GM23248 (cell line): Measurements from ENCODE around the gene STK24. TPM values are rescaled to one million over a fixed set of nuclear protein-coding genes. Genes with fewer than 3 reads are reported as not detected.

Source experiments
- DNase-seq: peaks from one replicate; pipeline ENCODE4 v3.0.0-alpha.2; 2015
- H2AFZ ChIP-seq: fragments of 200-600 bp; sonication (generic); 2 replicates; pipeline ENCODE4 v1.6.1; 2016; ENCODE audit warnings: antibody characterized with exemption
- H3F3A ChIP-seq: fragments of 200-600 bp; sonication (generic); 2 replicates; pipeline ENCODE4 v1.6.1; 2016; ENCODE audit warnings: mild to moderate bottlenecking, antibody characterized with exemption, mixed run types; ENCODE audit not compliant: insufficient read depth
- H3K27ac ChIP-seq: fragments of 200-600 bp; sonication (generic); 2 replicates; pipeline ENCODE4 v1.5.1; 2016; ENCODE audit warnings: mild to moderate bottlenecking
- H3K27me3 ChIP-seq: fragments of 200-600 bp; sonication (generic); replicated peaks from 2 replicates; pipeline ENCODE4 v1.6.1; 2016; ENCODE audit warnings: mild to moderate bottlenecking; ENCODE audit not compliant: insufficient read depth
- H3K36me3 ChIP-seq: fragments of 200-600 bp; sonication (generic); 2 replicates; pipeline ENCODE4 v1.6.1; 2016; ENCODE audit warnings: low read depth, mild to moderate bottlenecking
- H3K4me1 ChIP-seq: fragments of 200-600 bp; sonication (generic); 2 replicates; pipeline ENCODE4 v1.6.1; 2016; ENCODE audit warnings: mild to moderate bottlenecking; ENCODE audit not compliant: insufficient read depth
- H3K4me2 ChIP-seq: fragments of 200-600 bp; sonication (generic); one replicate; pipeline ENCODE4 v1.6.1; 2016; ENCODE audit warnings: mild to moderate bottlenecking; ENCODE audit not compliant: unreplicated experiment
- H3K4me3 ChIP-seq: fragments of 200-600 bp; sonication (generic); 2 replicates; pipeline ENCODE4 v1.5.1; 2016; ENCODE audit warnings: mild to moderate bottlenecking
- H3K79me2 ChIP-seq: fragments of 200-600 bp; sonication (generic); 2 replicates; pipeline ENCODE4 v1.6.1; 2016; ENCODE audit warnings: mild to moderate bottlenecking; ENCODE audit not compliant: insufficient read depth
- H3K9ac ChIP-seq: fragments of 200-600 bp; sonication (generic); 2 replicates; pipeline ENCODE4 v1.6.1; 2016; ENCODE audit warnings: mild to moderate bottlenecking
- H3K9me2 ChIP-seq: fragments of 200-600 bp; sonication (generic); 2 replicates; pipeline ENCODE4 v1.6.1; 2016; ENCODE audit warnings: mixed run types, mild to moderate bottlenecking, moderate library complexity; ENCODE audit not compliant: insufficient read depth
- H3K9me3 ChIP-seq: fragments of 200-600 bp; sonication (generic); one replicate; pipeline ENCODE4 v1.6.1; 2017; ENCODE audit warnings: low read depth
- H4K20me1 ChIP-seq: fragments of 200-600 bp; sonication (generic); 2 replicates; pipeline ENCODE4 v1.6.0; 2016; ENCODE audit not compliant: insufficient read depth
- EZH2 ChIP-seq: fragments of 200-600 bp; sonication (generic); IDR thresholded peaks from 2 replicates; pipeline ENCODE4 v1.6.1; 2018; ENCODE audit warnings: antibody characterized with exemption, mild to moderate bottlenecking; ENCODE audit not compliant: insufficient read depth, poor library complexity, severe bottlenecking
- EZH2phosphoT487 ChIP-seq: fragments of 200-600 bp; sonication (generic); IDR thresholded peaks from 2 replicates; pipeline ENCODE4 v1.6.1; 2018; ENCODE audit warnings: antibody characterized with exemption, moderate library complexity, mild to moderate bottlenecking, low read depth; ENCODE audit not compliant: insufficient read depth
- WGBS, 2 experiments: methylation state at CpG; one replicate each; pipeline ENCODE4 v1.1.6; 2015 to 2017; ENCODE audit warnings: low lambda C conversion rate in 2 of 2, low coverage in 1 of 2; ENCODE audit errors: missing lambda C conversion rate in 2 of 2; 5-methylcytosine and 5-hydroxymethylcytosine counted together
- in situ Hi-C: fragments of 300-500 bp; cut with MboI; formaldehyde crosslinking; loops from 2 replicates; pipeline ENCODE4 v1.15.0; 2020
- polyA plus RNA-seq: library from polyadenylated mRNA; unstranded; fragments of >200 nt; fragmentation: Nextera tagmentation; extraction: Ambion mirVana; gene quantifications from 2 replicates; pipeline ENCODE4 v1.2.1, GENCODE V29; 2016
- total RNA-seq: library from RNA; depleted of rRNA; stranded (reverse); fragments of >200 nt; shearing (Covaris generic); gene quantifications from 2 replicates; pipeline ENCODE4 v1.2.3, GENCODE V29; 2014

The STK24 gene
- total and polyA plus RNA-seq, 2 experiments from 2014 or later: 11.1 to 72.4 TPM

DNA sequence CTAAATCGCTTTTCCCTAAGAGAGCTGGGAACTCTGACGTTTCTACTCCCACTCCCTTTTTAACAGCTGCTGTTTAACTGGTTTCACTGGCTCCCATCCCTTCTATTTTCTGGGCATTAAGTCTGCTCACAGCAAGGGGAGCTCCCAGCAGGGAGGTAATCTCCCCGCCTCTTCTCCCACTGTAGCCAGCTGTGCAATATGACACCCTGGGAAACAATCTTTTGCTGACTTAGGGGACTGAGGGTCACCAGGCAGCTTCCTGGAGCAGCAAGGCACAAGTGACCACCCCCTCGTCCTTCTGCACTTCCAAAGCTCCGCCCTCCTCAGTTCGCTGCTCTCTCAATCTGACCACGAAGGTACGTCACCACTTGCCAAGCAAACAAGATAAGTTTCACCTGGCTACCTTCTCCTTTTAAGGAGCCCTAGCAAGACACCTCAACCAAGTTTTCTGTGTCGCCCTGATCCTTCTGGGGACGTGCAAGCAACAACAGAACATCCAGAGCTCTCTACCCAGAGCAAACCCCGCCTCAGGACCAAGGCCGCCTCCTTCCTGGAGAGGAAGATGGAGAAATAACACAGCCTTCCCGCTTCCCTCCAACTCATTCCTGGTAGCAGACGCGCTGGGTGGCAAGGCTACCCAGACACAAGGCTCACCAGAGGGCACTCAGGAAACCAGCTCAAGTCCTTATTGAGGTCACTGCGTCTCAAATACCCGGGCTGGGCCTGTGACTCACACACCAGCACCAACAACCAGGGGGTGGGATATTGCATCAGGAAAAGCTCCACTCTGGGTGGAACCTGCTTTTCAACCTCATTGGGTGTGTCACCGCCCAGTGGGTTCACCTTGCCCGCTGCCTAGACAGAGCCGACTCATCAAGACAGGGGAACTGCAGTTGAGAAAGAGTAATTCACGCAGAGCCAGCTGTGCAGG is 92.4 kb downstream of the STK24 start:
- peak overlapping the region; percentile 48 for H3K4me3 ChIP-seq
- H3K4me2 ChIP-seq: peak overlapping the region; percentile 63
- DNase-seq: peak; percentile 99
- H3K79me2 ChIP-seq: peaks cover 96% of the 10 kb centered on the region
- no peak for TF ChIP-seq EZH2
- no peak for TF ChIP-seq EZH2phosphoT487
- peak overlapping the region; percentile 83 for H3K9ac ChIP-seq
- H3K36me3 ChIP-seq: 0 out of 2 replicates have a peak, but pooled peaks cover 2% of the 10 kb centered on the region
- WGBS, 2 experiments: 5 to 7% methylated on average over 21 of the region's 21 CpGs
- no peaks in the 10 kb centered on the region for H3K27me3 ChIP-seq
- peak overlapping the region; percentile 96 for H3K27ac ChIP-seq
- no peaks in the 10 kb centered on the region for H3K9me2 ChIP-seq
- no peaks in the 10 kb centered on the region for H4K20me1 ChIP-seq
- no peak overlapping the region for H2AFZ ChIP-seq
- in situ Hi-C loops: no loop called here
- peaks cover 52% of the 10 kb centered on the region for H3K4me1 ChIP-seq
- H3F3A ChIP-seq: peaks cover 35% of the 10 kb centered on the region
- no peaks in the 10 kb centered on the region for H3K9me3 ChIP-seq

DNA sequence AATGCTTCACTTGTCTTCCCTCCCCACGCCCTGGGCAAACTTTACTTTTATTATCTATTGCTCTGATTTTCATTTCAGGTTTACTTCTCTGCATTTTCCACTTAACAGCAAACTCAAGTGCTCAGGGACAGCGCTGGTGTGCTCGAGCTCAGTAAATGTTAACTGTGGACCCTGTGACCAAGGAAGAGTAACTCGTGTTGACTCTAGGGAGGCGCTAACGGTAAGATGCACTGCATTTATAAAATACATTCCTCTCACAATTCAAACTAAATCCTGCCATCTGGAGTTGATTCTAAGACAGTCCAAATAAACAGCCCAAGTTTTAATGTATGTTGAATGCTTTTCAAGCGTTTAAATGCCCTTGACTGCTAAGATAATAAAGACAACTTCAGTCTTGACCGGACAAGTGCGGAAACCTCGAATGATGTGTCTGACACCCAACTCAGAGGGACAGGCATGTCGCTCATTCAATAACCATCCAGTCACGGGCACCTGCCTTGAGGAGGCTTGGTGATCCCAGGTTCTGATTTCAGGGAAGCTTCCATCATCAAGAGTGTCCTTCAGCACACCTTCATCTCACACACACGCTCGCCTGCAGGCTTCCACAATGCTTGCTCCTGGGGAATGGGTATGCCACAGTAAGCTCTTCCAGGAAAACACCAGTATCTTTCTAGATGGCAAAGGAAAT is 93.2 kb downstream of the STK24 start:
- peaks cover 52% of the 10 kb centered on the region for H3K4me1 ChIP-seq
- H3K79me2 ChIP-seq: peaks cover 96% of the 10 kb centered on the region
- 68 to 69% methylated on average over 14 of the region's 14 CpGs for WGBS, 2 experiments
- TF ChIP-seq EZH2 (no peak), EZH2phosphoT487 (no peak)
- H3F3A ChIP-seq: peaks cover 35% of the 10 kb centered on the region
- no peaks in the 10 kb centered on the region for H4K20me1 ChIP-seq
- H3K4me2 ChIP-seq: peak overlapping the region; percentile 63
- in situ Hi-C loops: no loop called here
- peak; percentile 37 for DNase-seq
- H3K27ac ChIP-seq: peak overlapping the region; percentile 96
- no peaks in the 10 kb centered on the region for H3K9me3 ChIP-seq
- peak overlapping the region; percentile 37 for H3K4me3 ChIP-seq
- no peak overlapping the region for H2AFZ ChIP-seq
- H3K27me3 ChIP-seq: no peaks in the 10 kb centered on the region
- peak overlapping the region; percentile 83 for H3K9ac ChIP-seq
- no peaks in the 10 kb centered on the region for H3K9me2 ChIP-seq
- 0 out of 2 replicates have a peak, but pooled peaks cover 2% of the 10 kb centered on the region for H3K36me3 ChIP-seq

DNA sequence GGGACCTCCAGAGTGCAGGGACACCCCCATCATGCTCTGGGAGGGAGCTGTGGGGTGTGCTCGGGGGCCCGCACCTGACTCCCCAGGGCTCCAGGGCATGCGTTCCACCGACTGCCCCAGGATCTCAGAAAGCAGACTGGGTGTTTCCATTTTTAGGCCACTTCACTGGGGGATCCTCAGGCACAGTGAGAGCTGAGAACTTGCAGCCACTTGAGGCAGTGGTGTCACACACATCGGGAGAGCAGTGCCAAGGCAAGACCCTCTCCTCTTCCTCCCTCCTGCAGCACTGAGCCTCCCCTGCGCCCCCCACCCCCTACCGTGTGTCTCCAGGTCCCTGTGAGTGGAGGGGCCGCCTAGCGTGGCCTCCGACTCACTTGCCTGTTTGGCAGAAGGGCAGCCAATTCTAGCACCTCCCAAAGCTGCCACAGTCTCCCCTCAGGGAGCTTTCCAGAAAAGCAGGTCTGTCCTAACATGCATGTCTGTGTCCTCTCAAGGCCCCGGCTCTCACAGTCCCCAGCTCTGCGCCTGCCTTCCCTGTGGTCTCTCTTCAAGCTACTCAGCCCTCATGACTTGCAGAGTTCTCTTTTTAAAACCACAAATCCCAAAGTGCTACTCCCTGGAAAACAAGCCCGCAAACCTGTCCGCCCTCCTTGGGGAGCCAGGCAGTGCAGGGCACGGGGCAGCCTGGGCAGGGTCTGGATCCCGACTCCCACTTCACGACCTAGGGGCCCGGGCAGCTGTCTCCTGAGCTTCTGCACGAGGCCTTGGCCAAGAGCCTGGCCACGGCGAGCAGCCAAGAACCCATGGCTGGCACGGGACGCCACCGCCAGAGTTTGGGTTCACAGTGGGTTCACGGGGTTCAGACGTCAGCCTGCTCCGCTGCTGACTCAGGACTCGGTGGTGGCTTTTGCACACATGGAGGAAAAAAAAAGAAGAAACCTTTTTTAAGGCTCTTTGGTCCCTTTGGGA is 94.1 kb downstream of the STK24 start:
- Histone ChIP-seq H3K4me2 (peak overlapping the region; percentile 63), H3K4me1 (peaks cover 45% of the 10 kb centered on the region), H3F3A (peaks cover 31% of the 10 kb centered on the region), H3K27ac (peak overlapping the region; percentile 96), H3K36me3 (0 out of 2 replicates have a peak, but pooled peaks cover 2% of the 10 kb centered on the region), H4K20me1 (no peaks in the 10 kb centered on the region), H3K9me3 (no peaks in the 10 kb centered on the region), H3K9me2 (no peaks in the 10 kb centered on the region), H2AFZ (no peak overlapping the region), H3K4me3 (peak overlapping the region; percentile 42), H3K27me3 (no peaks in the 10 kb centered on the region), H3K79me2 (peaks cover 96% of the 10 kb centered on the region), H3K9ac (peak overlapping the region; percentile 83)
- peak; percentile 90 for DNase-seq
- in situ Hi-C loops: no loop called here
- WGBS, 2 experiments: 37 to 40% methylated on average over 28 of the region's 28 CpGs
- no peak for TF ChIP-seq EZH2
- no peak for TF ChIP-seq EZH2phosphoT487
